ENCODE measurements around the gene KLF14.
"Not testable (repeated sequence)": the region's sequence is repeated elsewhere in the genome, so short reads cannot be mapped to it uniquely, and the experiment has no call there.

KLF14 gene

DNA sequence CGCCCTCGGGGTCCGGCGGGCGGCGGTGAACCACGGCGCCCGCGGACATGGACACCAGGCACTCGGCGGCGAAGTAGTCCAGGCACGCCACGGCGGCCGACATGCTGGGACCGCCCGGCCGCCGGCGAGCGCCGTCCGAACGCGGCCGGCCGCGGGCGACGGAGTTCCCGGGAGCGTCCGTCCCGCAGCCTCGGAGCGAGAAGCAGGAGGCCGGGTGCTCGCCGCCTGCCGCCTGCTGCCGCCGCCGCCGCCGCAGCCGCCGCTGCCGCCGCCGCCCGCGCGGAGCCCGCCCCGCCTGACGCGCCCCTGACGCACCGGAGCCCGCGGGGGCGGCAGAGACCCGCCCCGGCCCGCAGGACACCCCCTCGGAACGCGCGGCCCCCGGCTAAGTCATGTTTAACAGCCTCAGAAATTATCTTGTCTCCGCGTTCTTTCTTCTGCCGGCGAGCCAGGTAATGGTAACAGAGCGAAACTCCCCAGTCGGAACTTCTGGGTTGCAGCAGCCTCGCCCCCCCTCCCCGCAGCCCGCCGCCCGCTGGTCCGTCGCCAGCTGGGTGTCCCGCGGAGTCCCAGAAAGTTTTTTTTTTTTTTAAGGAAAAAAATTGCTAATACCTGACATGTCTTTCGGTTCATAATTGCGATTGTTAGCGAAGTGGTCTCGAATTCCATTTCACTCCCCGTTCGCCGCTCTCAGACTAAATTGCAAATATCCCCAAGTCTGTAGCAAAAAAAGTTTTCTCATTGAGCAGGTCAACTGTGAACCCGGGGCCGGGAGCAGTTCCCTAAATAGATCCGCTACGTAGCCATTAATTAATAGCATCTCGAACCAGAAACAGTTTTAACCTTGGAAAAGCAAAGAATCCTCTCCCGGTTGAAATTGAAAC, at the start of gene KLF14:
TSS of gene KLF14 (minus strand) at position 277 of the 884 bp plus-strand sequence. CDS start at position 103, 174 bp downstream.
- DNase-seq = peak; percentile 70

DNA sequence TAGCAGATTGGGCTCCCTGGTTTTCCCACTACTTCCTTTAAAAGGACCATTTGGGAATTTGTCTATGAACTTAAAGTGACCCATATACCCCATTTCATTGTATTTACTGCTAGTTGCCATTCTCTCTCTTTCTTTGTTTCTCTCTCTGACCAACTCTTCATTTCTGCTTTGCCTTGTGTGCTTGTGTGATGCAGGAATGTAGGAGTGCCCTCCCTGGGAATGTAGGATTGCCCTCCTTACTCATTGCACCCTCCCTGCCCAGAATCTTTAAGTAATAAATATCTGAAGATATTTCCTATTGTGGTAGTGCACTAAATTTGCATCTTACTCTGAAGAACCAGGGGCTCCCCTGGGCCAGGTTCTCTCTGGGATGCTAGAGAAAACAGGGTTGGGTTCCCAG, 47.3 kb upstream of the KLF14 start:
- DNase-seq = no peak

DNA sequence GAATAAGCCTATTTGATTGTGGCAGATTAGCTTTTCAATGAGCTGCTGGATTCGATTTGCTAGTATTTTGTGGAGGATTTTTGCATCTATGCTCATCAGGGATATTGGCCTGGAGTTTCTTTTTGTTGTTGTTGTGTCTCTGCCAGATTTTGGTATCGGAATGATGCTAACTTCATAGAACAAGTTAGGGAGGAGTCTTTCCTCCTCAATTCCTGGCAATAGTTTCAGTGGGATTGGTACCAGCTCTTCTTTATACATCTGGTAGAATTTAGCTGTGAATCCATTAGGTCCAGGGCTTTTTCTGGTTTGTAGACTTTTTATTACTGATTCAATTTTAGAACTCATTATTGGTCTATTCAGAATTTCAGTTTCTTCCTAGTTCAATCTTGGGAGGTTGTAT, 43.4 kb upstream of the KLF14 start:
- DNase-seq = no peak

DNA sequence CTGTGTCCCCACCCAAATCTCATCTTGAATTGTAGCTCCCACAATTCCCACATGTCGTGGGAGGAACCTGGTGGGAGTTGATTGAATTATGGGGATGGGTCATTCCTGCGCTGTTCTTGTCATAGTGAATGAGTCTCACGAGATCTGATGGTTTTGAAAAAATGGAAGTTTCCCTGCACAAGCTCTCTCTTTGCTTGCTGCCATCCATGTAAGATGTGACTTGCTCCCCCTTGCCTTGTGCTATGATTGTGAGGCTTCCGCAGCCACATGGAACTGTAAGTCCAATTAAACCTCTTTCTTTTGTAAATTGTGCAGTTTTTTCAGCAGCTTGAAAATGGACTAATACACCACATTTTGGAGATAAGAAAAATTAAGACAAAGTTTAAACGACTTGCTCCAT, 38.4 kb upstream of the KLF14 start:
- not testable (repeated sequence) for DNase-seq

DNA sequence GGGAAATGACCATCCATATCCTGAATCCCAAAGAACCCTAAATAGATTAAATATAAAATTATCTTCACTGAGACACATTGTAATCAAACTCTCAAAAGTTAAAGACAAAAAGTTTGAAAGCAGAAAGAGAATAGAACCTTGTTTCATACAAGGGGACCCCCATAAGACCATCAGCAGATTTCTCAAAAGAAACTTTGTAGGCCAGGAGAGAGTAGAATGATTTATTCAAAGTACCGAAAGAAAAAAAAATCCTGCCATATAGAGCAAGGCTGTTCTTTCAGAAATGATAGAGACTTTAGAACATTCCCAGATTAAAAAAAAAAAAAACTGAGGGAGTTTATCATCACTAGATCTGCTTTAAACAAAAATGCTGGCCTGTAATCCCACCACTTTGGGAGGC, 34.8 kb upstream of the KLF14 start:
- no peak for DNase-seq

DNA sequence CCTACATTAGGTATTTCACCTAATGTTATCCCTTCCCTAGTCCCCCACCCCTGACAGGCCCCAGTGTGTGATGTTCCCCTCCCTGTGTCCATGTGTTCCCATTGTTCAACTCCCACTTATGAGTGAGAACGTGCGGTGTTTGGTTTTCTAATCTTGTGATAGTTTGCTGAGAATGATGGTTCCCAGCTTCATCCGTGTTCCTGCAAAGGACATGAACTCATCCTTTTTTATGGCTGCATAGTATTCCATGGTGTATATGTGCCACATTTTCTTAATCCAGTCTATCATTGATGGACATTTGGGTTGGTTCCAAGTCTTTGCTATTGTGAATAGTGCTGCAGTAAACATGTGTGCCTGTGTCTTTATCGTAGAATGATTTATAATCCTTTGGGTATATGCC, 30.6 kb upstream of the KLF14 start:
- not testable (repeated sequence) for DNase-seq

DNA sequence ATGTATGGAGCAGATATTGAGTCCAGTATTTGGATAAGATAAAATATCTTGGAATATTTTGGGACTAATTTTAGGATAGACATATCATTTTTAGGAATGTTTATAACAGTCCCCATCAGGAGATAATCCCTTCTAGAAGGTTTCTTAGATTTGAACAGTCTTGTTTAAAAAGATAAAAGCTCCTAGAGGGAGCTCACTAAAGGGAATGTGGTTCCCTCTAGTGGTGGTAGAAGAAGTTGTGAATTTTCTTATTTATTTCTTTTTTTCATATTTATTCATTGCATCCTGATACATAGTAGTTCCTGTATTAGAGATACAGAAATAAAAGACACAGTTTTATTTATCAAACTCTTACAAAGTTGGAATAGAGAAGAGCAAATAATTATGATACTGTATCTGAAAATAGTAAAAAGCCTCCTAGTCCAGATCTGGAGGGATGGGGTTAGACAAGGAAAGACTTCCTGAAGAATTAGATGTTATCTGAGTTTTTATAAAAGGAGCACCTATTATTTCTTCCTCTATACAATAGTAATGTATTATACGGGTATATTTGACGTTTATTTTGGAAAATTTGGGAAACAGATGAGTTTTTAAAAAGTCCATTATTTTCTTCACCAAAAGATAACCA, 24.5 kb upstream of the KLF14 start:
- DNase-seq = peak; percentile 76

DNA sequence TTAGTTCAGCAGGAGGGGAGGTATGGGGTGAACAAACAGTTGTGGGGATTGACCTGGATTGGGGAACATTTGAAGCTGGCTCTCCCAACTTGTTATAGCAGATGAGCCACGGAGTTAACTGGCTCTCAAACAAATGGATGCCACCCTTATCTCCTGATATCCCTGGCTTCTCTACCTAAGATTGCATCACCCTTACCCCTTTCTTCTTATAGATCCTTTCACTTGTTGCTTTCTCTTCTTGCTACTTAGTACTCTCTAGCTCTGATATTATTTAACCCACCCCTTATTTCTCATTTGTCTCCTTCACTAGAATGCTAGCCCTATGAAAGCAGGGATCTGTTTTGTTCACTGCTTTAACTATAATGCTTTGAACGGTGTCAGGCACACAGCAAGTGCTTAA, 22.3 kb upstream of the KLF14 start:
- no peak for DNase-seq

DNA sequence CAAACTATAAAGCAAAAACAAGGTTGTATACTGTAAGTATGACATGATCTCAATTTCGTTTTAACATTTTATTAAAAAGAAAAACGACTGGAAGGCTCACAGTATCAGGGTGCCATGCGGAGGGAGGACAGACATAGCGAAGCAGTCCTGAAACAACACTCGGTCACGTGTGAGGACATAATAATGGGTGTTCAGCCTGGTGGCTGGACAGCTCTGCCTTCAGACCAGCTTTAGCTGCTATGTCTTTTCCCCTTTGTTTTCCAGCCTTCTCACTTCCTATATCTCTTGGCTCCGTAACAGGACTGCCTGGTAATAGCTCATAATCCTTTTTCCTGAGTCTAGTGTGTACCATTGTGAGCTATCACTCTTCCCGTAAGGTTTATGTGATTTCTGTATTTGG, 18.4 kb upstream of the KLF14 start:
- no peak for DNase-seq

DNA sequence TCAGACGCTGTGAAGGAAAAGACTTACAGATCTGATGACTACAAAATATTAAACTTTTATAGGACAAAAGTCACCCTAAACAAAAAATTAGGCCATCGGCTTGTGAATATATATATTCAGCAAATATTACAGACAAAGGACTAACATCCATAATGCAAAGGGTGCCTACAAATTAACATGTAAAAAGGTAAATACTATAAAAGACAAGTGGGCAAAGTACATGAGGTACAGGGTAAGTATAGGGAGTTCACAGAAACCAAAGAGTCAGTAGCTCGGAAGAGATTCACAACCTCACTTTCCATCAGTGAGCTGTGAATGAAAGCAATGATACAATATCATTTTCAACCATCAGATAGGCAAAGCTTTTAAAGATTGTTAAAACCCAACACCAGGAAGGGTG, 16.7 kb upstream of the KLF14 start:
- no peak for DNase-seq

DNA sequence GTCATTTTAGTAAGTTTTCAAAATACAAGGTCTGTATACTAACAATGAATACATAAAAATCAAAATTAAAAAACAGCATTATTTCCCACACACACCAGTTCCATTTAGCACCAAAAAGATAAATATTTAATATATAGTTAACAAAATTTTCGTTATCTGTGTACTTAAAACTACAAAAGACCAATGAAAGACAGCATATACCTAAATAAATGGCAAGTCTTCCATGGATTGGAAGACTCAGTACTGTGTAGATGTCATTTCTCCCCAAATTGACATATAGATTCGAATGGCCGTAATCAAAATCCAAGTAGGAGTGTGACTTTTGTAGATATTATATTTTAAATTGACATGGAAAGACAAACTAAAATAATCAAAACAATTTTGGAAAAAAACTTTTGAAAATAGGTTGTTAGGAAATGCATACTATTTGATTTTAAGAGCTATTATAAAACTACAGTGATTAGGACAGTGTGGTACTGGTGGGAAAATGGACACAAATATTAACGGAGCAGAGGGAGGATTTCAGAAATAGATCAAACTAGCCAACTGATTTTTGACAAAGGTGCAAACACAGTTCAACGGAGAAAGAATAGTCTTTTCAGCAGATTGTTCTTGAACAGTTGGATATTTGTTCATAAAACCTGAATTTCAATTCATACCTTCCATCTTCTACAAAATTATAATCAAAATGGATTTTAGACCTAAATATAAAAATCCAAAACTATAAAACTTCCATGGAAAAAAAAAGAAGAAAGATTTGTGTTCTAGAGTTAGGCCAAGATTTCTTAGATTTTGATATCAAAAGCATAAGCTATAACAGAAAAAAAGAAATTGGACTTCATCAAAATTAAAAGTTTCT, 14.8 kb upstream of the KLF14 start:
- no peak for DNase-seq

DNA sequence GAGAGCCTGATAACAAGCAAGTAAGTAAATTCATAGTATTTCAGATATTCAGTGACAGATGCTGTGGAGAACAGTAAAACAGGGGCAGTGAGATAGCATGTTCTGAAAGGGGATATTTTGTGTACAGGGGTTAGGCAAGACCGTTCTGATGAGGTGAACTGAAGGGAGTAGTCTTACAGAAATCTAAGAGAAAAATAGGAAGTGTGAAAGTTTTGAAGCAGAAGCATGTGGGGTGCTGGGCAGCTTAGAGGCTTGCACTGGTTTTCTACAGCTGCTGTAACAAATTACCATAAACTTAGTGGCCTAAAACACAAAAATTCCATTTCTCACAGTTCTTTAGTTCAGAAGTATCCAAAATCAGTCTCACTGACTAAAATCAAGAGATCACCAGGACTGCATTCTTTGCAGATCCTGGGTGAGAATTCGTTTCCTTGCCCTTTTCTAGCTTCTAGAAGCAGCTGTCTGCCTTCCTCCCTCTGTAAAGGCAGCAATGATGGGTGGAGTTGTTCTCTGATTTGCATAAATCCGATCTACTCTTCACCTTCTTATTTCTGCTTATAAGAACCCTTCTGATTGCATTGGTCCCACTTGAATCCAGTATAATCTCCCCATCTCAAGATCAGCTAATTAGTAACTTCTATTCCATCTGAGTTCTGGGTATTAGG, 7.5 kb upstream of the KLF14 start:
- no peak for DNase-seq

DNA sequence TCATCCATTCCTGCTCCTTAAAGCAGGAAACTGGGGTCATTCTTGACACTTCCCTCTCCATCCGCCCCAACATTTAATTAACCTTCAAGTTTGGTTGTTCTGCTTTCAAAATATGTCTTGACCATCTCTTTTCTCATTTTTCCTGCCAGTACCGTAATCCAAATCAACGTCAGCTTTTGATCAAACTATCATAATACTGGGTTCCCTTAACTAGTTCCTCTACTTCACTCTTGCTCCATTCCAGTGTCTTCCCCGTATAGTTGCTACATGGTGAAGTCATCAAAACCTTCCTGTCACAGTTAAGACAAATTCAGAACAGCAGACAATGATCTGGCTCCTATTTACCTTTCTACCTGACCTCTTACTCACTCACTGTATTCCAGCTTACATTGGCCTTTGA, 6.6 kb upstream of the KLF14 start:
- no peak for DNase-seq

DNA sequence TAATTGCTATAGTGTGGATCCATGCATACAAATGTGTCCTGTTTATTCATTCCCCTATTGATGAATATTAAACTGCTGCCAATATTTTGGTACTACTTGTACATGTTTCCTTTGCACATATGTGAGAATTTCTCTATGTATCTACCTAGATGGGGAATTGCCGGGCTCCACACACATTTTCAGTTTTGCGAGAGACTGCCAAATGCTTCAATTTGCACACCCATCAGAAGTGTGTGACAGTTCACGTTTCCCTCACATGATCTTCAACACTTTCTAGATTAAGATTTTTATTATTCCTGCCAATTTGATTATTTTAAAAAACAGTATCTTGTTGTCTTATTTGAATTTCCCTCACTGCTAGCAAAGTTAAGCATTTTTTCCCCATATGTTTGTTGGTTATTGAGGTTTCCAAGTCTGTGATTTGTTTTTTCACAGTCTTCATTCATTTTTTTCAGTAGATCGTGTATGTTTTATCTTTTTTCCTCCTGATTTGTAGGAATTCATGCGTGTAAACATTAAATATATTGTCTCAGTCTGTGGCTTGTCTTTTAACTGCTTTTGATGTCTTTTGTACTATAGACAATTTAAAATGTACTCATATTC, 2.4 kb upstream of the KLF14 start:
- no peak for DNase-seq

DNA sequence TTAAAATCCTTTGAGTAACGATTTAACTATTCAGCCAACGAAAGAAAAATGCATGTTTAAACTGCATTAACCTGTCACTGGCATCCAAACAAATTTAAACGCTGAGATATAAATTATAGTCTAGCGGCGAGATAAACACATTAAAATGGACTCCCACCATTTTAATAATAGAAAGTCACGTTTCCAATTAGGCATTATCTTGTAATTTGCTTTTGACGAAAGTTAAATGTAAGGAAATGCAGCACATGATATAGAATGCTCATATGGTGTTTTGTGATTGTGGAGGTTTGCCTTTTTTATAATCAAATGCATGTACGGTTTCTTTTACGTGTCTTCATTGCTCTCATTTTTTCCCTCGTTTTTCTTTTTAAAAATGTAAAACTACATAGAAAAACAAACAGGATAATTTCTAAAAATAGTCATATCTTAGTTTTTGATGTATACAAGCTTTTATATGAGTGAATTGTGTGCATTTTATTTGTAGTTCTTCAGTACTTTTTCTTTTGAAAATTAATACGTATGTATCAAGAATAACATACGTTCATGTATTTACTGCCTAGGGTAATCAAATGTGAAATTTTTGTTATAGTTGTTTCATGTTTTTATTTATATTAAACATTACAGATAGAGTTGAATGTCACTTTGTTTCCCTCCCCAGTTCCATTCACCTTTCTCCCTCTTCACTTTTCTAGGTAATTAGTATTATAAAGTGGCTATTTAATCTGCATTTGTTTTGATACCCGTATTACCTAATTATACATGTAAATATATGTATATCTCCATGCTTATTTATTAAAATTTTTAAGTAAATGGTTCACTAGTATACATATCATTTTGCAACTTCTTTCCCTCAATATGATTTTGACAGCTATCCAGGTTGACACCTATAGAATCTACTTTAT, 1.1 kb upstream of the KLF14 start:
- DNase-seq = no peak

DNA sequence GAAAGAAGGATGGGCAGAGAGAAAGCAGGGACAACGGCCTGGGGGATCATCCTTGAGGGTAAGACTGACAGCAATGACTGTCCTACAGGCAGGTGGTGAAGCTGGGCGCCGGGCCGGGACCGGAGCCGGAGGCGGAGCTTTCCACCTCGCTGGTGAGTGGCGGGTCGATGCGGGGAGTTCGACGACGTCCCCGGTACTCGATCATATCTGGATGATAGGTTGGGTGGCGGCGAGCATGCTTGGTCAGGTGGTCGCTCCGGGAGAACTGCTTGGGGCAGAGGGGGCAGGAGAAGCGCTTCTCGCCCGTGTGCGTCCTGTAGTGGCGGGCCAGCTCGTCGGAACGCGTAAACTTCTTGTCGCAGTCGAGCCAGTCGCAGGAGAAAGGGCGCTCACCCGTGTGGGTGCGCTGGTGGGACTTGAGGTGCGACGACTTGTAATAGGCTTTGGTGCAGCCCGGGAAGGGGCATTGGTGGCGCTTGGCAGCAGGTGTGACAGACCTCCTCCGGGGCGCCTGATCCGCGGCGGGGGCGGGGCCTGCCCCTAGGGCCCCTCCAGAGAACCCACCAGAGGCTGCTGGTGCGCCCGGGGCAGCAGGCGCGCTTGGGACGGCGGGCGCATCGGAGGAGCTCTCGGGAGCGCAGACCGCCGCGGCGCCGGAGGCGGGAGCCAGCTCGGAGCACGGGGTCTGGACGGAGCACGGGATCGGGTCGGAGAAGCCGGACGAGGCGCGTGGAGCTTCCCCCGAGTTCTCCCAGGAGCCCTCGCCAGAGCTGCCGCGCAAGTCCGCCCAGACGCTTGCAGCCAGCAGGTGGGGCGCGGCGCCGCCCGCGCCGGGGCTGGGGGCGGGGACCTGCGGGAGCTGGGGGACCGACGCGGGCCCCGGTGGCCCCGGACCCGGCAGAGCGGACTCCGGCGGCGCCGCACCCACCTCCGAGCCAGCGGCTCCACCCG, 752 bp downstream of the KLF14 start:
- peak; percentile 70 for DNase-seq

DNA sequence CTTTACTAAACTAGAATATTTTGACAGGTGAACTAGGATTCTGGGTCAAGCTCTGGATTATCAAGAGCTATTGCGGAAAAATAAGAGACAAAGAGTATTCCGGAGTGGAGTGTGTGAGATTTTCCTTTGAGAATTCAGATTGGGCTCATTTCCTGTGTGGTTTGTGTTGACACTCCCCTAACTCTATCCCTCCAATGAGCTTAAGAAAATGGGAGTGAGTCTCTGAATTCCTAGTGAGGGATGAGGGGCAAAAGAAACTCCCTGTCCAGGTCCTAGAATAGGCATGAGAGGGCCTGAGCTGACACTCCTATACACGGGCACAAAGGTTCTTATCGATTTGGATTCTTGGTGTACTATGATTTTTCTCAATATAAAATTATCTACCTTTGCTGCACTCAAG, 10.2 kb downstream of the KLF14 start:
- no peak for DNase-seq

DNA sequence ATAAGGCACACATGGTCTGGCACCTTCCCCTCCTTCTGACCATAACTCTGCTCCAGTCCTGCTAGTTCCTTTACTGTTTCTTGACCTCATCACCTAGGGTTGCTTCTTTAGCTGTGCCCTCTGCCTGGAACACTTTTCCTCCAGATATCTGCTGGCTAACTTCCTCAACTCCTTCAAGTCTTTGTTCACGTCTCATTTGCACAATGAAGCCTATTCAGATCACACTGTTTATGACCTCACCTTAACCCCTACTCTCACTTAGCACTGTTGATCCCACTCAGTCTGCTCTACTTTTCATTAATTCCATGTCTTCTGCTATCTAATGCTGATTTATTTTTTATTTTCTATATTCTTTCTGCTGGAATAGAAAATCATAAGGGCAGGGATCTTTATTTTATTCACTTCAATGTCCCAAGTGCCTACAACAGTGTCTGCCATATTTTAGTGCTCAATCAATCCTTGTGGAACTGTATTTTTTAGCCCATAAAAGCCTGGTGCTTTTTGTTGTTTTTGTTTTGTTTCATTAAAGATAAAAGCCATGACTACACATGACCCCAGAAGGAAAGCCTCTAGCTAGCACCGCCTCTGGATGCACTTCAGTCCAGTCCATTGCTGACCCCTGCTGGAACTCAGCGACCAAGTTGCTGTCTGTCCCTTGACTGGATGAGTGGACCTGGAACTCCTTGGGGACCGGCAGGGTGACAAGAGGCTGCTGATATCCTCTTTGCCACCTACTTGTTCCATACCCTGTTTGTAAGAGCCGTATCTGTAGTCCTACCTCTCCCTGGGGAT, 12.3 kb downstream of the KLF14 start:
- DNase-seq = peak; percentile 79

DNA sequence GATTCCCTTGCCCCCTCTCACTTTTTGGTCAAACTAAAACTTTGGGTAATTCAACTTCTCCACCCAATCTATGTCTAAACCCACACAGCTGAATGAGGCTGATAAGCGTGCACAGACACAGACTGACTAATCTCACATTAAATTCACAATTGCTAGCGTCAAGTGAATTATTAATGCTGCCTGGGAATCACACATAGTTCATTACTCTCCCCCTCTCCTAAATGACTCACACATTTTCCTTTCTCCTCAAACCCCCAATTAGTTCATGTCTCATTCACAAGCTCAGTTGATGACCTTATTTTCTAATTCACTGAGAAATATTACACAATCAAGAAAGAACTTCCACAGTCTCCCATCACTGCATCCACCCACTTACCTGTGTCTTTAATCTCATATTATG, 14.5 kb downstream of the KLF14 start:
- no peak for DNase-seq

Data from DMS53 (cell line).